Raji (cell line): ENCODE data around the gene STK25.

Source experiments
- POLR2A ChIP-seq: IDR thresholded peaks from 2 replicates; pipeline ENCODE4 v1.6.1; 2011; ENCODE audit warnings: low read depth, low read length, control low read depth; ENCODE audit not compliant: insufficient read depth

STK25 gene

DNA sequence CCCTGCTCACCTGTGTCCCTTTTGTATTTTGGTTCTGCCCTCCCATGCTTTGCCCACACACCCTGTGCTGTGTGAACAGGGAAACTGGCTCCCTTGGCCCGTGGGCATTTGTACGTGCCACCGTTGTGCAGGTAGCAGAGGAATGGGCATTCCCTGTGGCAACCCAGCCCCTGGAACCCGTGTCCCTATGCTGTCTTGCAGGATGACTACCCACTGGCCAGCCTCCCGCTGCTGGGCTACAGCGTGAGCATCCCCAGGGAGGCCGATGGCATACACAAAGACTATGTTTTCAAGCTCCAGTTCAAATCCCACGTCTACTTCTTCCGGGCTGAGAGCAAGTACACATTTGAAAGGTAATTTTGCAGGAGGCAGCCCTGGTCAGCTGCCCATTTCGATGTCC is 15.3 kb downstream of the STK25 start:
- no peak for TF ChIP-seq POLR2A

GRCh38 chr2:241492174-241492565 is 16.2 kb downstream of the STK25 start:
- TF ChIP-seq POLR2A = no peak

- TF ChIP-seq POLR2A = no peak
Measured at GRCh38 chr2:241491549-241492173, 16.7 kb downstream of the STK25 start.

GRCh38 chr2:241490825-241491506 is 17.4 kb downstream of the STK25 start:
- no peak for TF ChIP-seq POLR2A

GRCh38 chr2:241489733-241490680 is 18.4 kb downstream of the STK25 start:
- TF ChIP-seq POLR2A = no peak

DNA sequence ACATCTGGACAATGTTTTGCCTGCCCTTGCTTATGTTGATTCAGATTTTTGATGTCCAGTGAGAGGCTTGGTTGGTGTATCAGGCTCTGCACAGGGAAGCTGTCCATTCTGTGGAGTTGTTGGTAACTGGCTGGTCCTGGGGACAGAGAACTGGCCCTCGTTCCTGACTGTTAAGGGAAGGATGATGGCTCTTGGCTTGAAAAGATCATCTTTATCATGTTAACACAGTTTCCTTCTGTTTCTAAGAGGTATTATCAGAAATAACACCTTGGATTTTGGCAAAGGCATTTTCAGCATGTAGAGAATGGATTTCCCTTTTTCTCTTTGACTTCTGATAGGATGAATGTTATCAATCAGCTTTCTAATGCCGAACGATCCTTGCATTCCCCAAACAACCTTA is 19.3 kb downstream of the STK25 start:
- no peak for TF ChIP-seq POLR2A

GRCh38 chr2:241485172-241485911 is 23.0 kb downstream of the STK25 start:
- no peak for TF ChIP-seq POLR2A

GRCh38 chr2:241483305-241483704 is 25.1 kb downstream of the STK25 start:
- no peak for TF ChIP-seq POLR2A

DNA sequence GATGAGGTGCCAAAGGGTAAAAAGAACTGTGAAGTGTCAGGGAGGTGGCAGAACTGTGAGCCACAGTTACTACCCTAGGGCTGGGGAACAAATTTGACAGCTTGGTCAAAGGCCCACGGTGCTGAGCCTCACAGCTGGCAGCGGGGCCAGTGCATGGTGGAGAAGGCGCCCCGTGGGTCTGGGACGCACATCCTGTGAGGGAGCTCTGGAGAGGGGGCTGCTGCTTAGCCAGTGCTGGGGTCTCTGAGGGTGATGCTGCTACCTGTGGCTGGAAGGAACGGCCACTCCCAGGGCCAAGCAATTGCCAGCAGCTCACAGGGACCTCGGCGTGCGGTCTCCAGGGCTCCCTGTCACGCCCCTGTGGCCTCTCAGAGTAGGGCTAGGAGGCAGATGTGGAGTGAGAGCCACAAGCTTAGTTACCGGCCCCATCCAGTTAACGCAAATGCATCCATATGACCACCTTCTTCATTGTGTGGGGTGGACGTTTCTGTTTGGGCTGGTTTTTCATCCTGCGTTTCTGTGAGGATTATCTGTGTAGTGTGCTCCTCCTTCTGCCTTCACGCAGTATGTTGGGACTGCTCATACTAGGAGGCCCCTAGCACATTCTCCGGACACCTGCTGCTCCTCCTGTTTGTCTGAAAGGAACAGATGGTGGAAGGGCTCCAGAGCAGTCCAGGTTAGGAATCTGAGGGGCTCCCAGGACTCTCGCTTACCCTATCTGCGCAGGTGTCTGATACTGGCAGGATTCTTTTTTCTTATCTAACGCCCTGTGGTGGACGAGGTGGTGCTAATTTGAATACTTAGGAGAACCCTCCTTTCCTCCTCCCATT is 26.0 kb downstream of the STK25 start:
- no peak for TF ChIP-seq POLR2A

GRCh38 chr2:241481687-241482086 is 26.7 kb downstream of the STK25 start:
- no peak for TF ChIP-seq POLR2A

DNA sequence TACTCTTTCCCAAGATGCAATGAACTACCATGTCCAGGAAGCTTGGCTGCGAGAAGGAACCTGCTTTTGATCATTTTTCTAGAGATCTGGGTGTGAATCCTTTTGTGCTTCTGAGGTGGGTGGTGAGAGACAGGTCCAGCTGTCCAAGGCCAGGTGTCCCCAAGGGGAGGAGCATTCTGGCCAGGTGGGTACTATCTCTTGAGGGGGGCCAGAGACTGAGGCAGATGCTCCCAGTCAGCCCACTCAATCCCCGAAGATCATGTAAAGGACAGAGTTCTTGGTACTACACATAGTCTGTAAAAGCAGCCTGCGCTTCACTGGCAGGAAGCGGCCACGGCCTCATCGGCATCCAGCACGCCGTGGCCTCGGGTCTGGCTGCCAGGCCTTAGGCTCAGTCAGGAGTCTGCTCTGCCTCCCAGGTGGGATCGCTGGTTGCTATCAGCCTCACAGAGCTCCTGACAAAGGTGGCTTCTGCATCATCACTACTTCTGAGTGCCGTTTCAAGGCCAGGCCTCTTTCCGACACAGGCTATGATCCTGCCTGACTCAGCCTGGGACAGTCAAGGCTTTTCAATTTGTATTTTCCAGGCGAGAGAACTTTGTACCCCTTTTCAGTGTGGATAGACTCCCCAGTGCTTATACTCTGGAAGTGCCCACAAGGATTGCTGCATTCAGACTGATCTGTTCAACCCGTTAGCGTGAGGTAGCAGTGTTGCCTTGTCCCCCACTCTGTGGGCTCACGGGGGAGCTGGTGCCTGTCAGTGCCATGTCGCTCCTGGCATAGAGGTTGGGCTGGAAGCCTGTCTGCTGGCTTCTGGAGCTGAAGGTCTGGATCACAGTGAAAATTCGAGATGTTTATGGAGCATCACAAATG is 29.1 kb downstream of the STK25 start:
- no peak for TF ChIP-seq POLR2A

- no peak for TF ChIP-seq POLR2A
Measured at GRCh38 chr2:241478166-241478565, 30.2 kb downstream of the STK25 start.

DNA sequence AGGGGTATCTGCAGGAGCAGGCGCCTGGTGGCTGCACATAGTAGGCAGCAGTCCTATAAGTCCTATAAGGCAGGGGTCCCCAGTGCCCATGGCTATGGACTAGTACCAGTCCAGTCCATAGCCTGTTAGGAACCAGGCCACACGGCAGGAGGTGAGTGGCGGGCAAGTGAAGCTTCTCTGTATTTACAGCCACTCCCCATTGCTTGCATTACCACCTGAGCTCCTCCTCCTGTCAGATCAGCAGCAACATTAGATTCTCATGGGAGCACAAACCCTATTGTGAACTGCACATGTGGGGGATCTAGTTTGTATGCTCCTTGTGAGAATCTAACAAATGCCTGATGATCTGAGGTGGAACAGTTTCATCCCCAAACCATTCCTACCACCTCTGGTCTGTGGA is 33.1 kb downstream of the STK25 start:
- TF ChIP-seq POLR2A = no peak
